Epithelial cell of prostate (primary cell): Measurements from ENCODE around the gene KCNAB2.

Experiments used
- DNase-seq: peaks from one replicate; pipeline ENCODE4 v3.0.0-alpha.2; 2011; ENCODE audit warnings: low read depth, low spot score
- H3K27ac ChIP-seq: fragments of 450-650 bp; 2 replicates; pipeline ENCODE4 v1.5.1; 2017; ENCODE audit warnings: mild to moderate bottlenecking

The KCNAB2 gene

GRCh38 chr1:6045561-6045960 lies at the start of gene KCNAB2:
Gene KCNAB2 (plus strand): TSS chr1:6045888. CDS start chr1:6051537, 5,649 bp downstream.
- H3K27ac ChIP-seq, result no peak within 1 kb of the TSS

GRCh38 chr1:5996641-5997270 lies 48.9 kb upstream of the KCNAB2 start:
- no peak for DNase-seq
- H3K27ac ChIP-seq, result no peak overlapping the region

More at GRCh38 chr1:6045561-6045960, at the start of gene KCNAB2:
- no peak for DNase-seq

GRCh38 chr1:5997316-5997715 lies 48.4 kb upstream of the KCNAB2 start:
- no peak for DNase-seq
- H3K27ac ChIP-seq, result no peak overlapping the region

GRCh38 chr1:5998051-5998905 lies 47.4 kb upstream of the KCNAB2 start:
- DNase-seq, result no peak
- H3K27ac ChIP-seq, result no peak overlapping the region

- DNase-seq, result no peak
- no peak overlapping the region for H3K27ac ChIP-seq
These were observed 46.8 kb upstream of the KCNAB2 start for GRCh38 chr1:5998906-5999301.

- DNase-seq, result no peak
- H3K27ac ChIP-seq, result no peak overlapping the region
These were observed 45.8 kb upstream of the KCNAB2 start for GRCh38 chr1:5999711-6000443.

GRCh38 chr1:6000444-6001288 lies 45.0 kb upstream of the KCNAB2 start:
- H3K27ac ChIP-seq, result no peak overlapping the region
- DNase-seq, result no peak

GRCh38 chr1:6001992-6002576 lies 43.6 kb upstream of the KCNAB2 start:
- no peak overlapping the region for H3K27ac ChIP-seq
- DNase-seq, result no peak

- H3K27ac ChIP-seq, result no peak overlapping the region
- no peak for DNase-seq
These were observed 42.8 kb upstream of the KCNAB2 start for GRCh38 chr1:6002714-6003501.

- no peak for DNase-seq
- no peak overlapping the region for H3K27ac ChIP-seq
These were observed 41.9 kb upstream of the KCNAB2 start for GRCh38 chr1:6003568-6004411.

- no peak overlapping the region for H3K27ac ChIP-seq
- no peak for DNase-seq
These were observed 41.1 kb upstream of the KCNAB2 start for GRCh38 chr1:6004412-6005123.

GRCh38 chr1:6005276-6005917 lies 40.3 kb upstream of the KCNAB2 start:
- DNase-seq, result no peak
- H3K27ac ChIP-seq, result no peak overlapping the region

- no peak for DNase-seq
- H3K27ac ChIP-seq, result no peak overlapping the region
These were observed 38.8 kb upstream of the KCNAB2 start for GRCh38 chr1:6006882-6007281.

GRCh38 chr1:6007318-6008083 lies 38.2 kb upstream of the KCNAB2 start:
- DNase-seq, result no peak
- H3K27ac ChIP-seq, result no peak overlapping the region

GRCh38 chr1:6008084-6008415 lies 37.6 kb upstream of the KCNAB2 start:
- no peak overlapping the region for H3K27ac ChIP-seq
- no peak for DNase-seq

- no peak overlapping the region for H3K27ac ChIP-seq
- no peak for DNase-seq
These were observed 37.0 kb upstream of the KCNAB2 start for GRCh38 chr1:6008696-6009095.
